C4-2B (cell line): ENCODE data around the gene NRG2.

Experiments used
- H3K27ac ChIP-seq: fragments of 450-650 bp; 2 replicates; pipeline ENCODE4 v1.5.1; 2017
- CTCF ChIP-seq: fragments of 450-650 bp; conservative IDR thresholded peaks from 2 replicates; pipeline ENCODE4 v1.5.1; 2017; ENCODE audit warnings: mild to moderate bottlenecking
- ZFX ChIP-seq: fragments of 450-650 bp; IDR thresholded peaks from 2 replicates; pipeline ENCODE4 v1.6.1; 2017

The NRG2 gene

GRCh38 chr5:139975942-139976341 lies 67.2 kb downstream of the NRG2 start:
- no peak for TF ChIP-seq CTCF
- TF ChIP-seq ZFX = no peak
- no peak overlapping the region for H3K27ac ChIP-seq

- TF ChIP-seq CTCF (no peak), ZFX (no peak)
- H3K27ac ChIP-seq = no peak overlapping the region
Observed at GRCh38 chr5:139975306-139975705, 67.8 kb downstream of the NRG2 start.

- no peak overlapping the region for H3K27ac ChIP-seq
- TF ChIP-seq ZFX (no peak), CTCF (no peak)
Observed at GRCh38 chr5:139974661-139975060, 68.4 kb downstream of the NRG2 start.

- no peak for TF ChIP-seq ZFX
- no peak for TF ChIP-seq CTCF
- H3K27ac ChIP-seq = no peak overlapping the region
Observed at GRCh38 chr5:139971202-139971725, 71.8 kb downstream of the NRG2 start.

GRCh38 chr5:139969318-139969717 lies 73.8 kb downstream of the NRG2 start:
- TF ChIP-seq ZFX (no peak), CTCF (no peak)
- no peak overlapping the region for H3K27ac ChIP-seq

- TF ChIP-seq ZFX = no peak
- TF ChIP-seq CTCF = peak; percentile 100
- no peak overlapping the region for H3K27ac ChIP-seq
Observed at GRCh38 chr5:139968547-139969261, 74.4 kb downstream of the NRG2 start.

- no peak overlapping the region for H3K27ac ChIP-seq
- TF ChIP-seq ZFX (no peak), CTCF (no peak)
Observed at GRCh38 chr5:139967353-139967752, 75.7 kb downstream of the NRG2 start.
